A549 (cell line): ENCODE measurements around the gene FBXW5.

ENCODE experiments used
- CEBPB ChIP-seq, 2 experiments: fragments of >200 bp in 1 of 2; sonication (Bioruptor Twin) in 1 of 2; formaldehyde crosslinking in 1 of 2; IDR thresholded peaks; 2 replicates each; pipeline ENCODE4 v1.6.1; 2012 to 2016
- CTCF ChIP-seq: fragments of >200 bp; sonication (Bioruptor Twin); formaldehyde crosslinking; IDR thresholded peaks from 3 replicates; pipeline ENCODE4 v1.5.1; 2016
- EHMT2 ChIP-seq: fragments of 200-600 bp; sonication (generic); IDR thresholded peaks from 2 replicates; pipeline ENCODE4 v1.6.1; 2016; ENCODE audit warnings: antibody characterized with exemption, low read depth, mild to moderate bottlenecking, moderate library complexity
- FOSL2 ChIP-seq, 2 experiments: fragments of 450-650 bp in 1 of 2; fragments of >200 bp in 1 of 2; sonication (Bioruptor Twin) in 1 of 2; formaldehyde crosslinking; IDR thresholded peaks; 2 replicates each; pipeline versions ENCODE4 v1.5.0 to v1.6.1; 2016 to 2020; ENCODE audit warnings: mild to moderate bottlenecking in 1 of 2, moderate library complexity in 1 of 2
- HOXB13 ChIP-seq: fragments of 250-450 bp; sonication (Bioruptor Pico); IDR thresholded peaks from 2 replicates; pipeline ENCODE4 v1.5.0; 2020; ENCODE audit warnings: low read depth, mild to moderate bottlenecking, moderate library complexity
- POLR2A ChIP-seq: IDR thresholded peaks from 2 replicates; pipeline ENCODE4 v1.6.1; 2012; ENCODE audit warnings: mild to moderate bottlenecking, low read length
- SMC3 ChIP-seq: fragments of >200 bp; sonication (Bioruptor Twin); formaldehyde crosslinking; IDR thresholded peaks from 3 replicates; pipeline ENCODE4 v1.6.1; 2018; ENCODE audit warnings: inconsistent platforms
- SREBF2 ChIP-seq: fragments of 450-650 bp; IDR thresholded peaks from 2 replicates; pipeline ENCODE4 v1.6.1; 2014; ENCODE audit warnings: mild to moderate bottlenecking, moderate library complexity

- TF ChIP-seq HOXB13 (CRISPR knock-in tag) (no peak), CTCF (no peak), SMC3 (no peak), POLR2A (no peak), FOSL2 (IDR thresholded peaks at IDR 0.05) (no peak), FOSL2 (CRISPR knock-in tag; IDR thresholded peaks at IDR 0.05) (no peak), EHMT2 (no peak), CEBPB (IDR thresholded peaks at IDR 0.05) (no peak), SREBF2 (no peak)
These were observed 40.6 kb upstream of the FBXW5 start for GRCh38 chr9:136985027-136985602.
